MM.1S (cell line): ENCODE data around the gene RASGRP2.

Experiments used
- DNase-seq: peaks from one replicate; pipeline ENCODE4 v3.0.0-alpha.2; 2015
- H2AFZ ChIP-seq: fragments of 300-600 bp; sonication (generic); 2 replicates; pipeline ENCODE4 v1.6.0; 2016; ENCODE audit warnings: antibody characterized with exemption, low read length
- H3F3A ChIP-seq: fragments of 300-600 bp; sonication (generic); 2 replicates; pipeline ENCODE4 v1.6.1; 2016; ENCODE audit warnings: mild to moderate bottlenecking, antibody characterized with exemption, low read length, moderate library complexity, mixed read lengths; ENCODE audit not compliant: insufficient read depth
- H3K27ac ChIP-seq: fragments of 300-600 bp; sonication (generic); 2 replicates; pipeline ENCODE4 v1.5.1; 2016; ENCODE audit warnings: mild to moderate bottlenecking, low read length
- H3K27me3 ChIP-seq: fragments of 300-600 bp; sonication (generic); replicated peaks from 2 replicates; pipeline ENCODE4 v1.6.0; 2016; ENCODE audit warnings: low read length; ENCODE audit not compliant: insufficient read depth
- H3K36me3 ChIP-seq: fragments of 300-600 bp; sonication (generic); replicated peaks from 2 replicates; pipeline ENCODE4 v1.6.1; 2016; ENCODE audit warnings: mild to moderate bottlenecking, low read length, mixed read lengths; ENCODE audit not compliant: insufficient read depth
- H3K4me1 ChIP-seq: fragments of 300-600 bp; sonication (generic); 2 replicates; pipeline ENCODE4 v1.6.1; 2016; ENCODE audit warnings: low read length, mixed read lengths
- H3K4me2 ChIP-seq: fragments of 300-600 bp; sonication (generic); 2 replicates; pipeline ENCODE4 v1.6.0; 2016; ENCODE audit warnings: low read depth, low read length
- H3K4me3 ChIP-seq: fragments of 300-600 bp; sonication (generic); 2 replicates; pipeline ENCODE4 v1.5.1; 2016; ENCODE audit warnings: low read length, mixed read lengths
- H3K79me2 ChIP-seq: fragments of 300-600 bp; sonication (generic); 2 replicates; pipeline ENCODE4 v1.6.1; 2016; ENCODE audit warnings: mixed run types, low read length, mixed read lengths
- H3K9ac ChIP-seq: fragments of 300-600 bp; sonication (generic); 2 replicates; pipeline ENCODE4 v1.6.1; 2016; ENCODE audit warnings: low read length, mixed read lengths
- H3K9me2 ChIP-seq: fragments of 300-600 bp; sonication (generic); replicated peaks from 2 replicates; pipeline ENCODE4 v1.6.1; 2016; ENCODE audit warnings: mild to moderate bottlenecking, low read length, mixed read lengths; ENCODE audit not compliant: insufficient read depth
- H3K9me3 ChIP-seq: fragments of 300-600 bp; sonication (generic); replicated peaks from 2 replicates; pipeline ENCODE4 v1.6.1; 2016; ENCODE audit warnings: mild to moderate bottlenecking, low read length, mixed read lengths; ENCODE audit not compliant: insufficient read depth
- H4K20me1 ChIP-seq: fragments of 300-600 bp; sonication (generic); 2 replicates; pipeline ENCODE4 v1.6.1; 2016; ENCODE audit warnings: mild to moderate bottlenecking, low read length, moderate library complexity, mixed read lengths; ENCODE audit not compliant: insufficient read depth
- CTCF ChIP-seq: fragments of 300-600 bp; sonication (generic); IDR thresholded peaks from 2 replicates; pipeline ENCODE4 v1.5.1; 2016; ENCODE audit warnings: antibody characterized with exemption, low read length, mixed read lengths
- EZH2 ChIP-seq: fragments of 300-600 bp; sonication (generic); optimal IDR thresholded peaks from 2 replicates; pipeline ENCODE3; 2017; ENCODE audit warnings: low read depth, mild to moderate bottlenecking, antibody characterized with exemption, low read length, mixed read lengths
- EZH2phosphoT487 ChIP-seq: fragments of 300-600 bp; sonication (generic); IDR thresholded peaks from 2 replicates; pipeline ENCODE4 v1.6.1; 2018; ENCODE audit warnings: antibody characterized with exemption, low read length

Gene RASGRP2

GRCh38 chr11:64718084-64718779 is 25.7 kb downstream of the RASGRP2 start:
- no peak for TF ChIP-seq EZH2
- no peak for TF ChIP-seq EZH2phosphoT487
- Histone ChIP-seq H3K4me1 (no peaks in the 10 kb centered on the region), H3K9me3 (no peaks in the 10 kb centered on the region), H3K9ac (no peak overlapping the region), H3K27ac (no peak overlapping the region), H4K20me1 (no peaks in the 10 kb centered on the region), H2AFZ (no peak overlapping the region), H3K4me2 (no peak overlapping the region), H3K9me2 (no peaks in the 10 kb centered on the region), H3K4me3 (no peak overlapping the region), H3F3A (no peaks in the 10 kb centered on the region), H3K27me3 (peaks cover 89% of the 10 kb centered on the region), H3K79me2 (no peaks in the 10 kb centered on the region), H3K36me3 (no peaks in the 10 kb centered on the region)
- no peak for DNase-seq

- Histone ChIP-seq H3K27ac (no peak overlapping the region), H2AFZ (no peak overlapping the region), H3K9me3 (no peaks in the 10 kb centered on the region), H3K4me2 (no peak overlapping the region), H3K27me3 (peaks cover 86% of the 10 kb centered on the region), H3K4me3 (no peak overlapping the region), H3K79me2 (no peaks in the 10 kb centered on the region), H3K36me3 (no peaks in the 10 kb centered on the region), H3K9me2 (no peaks in the 10 kb centered on the region), H3F3A (no peaks in the 10 kb centered on the region), H3K4me1 (no peaks in the 10 kb centered on the region), H3K9ac (no peak overlapping the region), H4K20me1 (no peaks in the 10 kb centered on the region)
- TF ChIP-seq EZH2phosphoT487 (no peak), EZH2 (no peak), CTCF (no peak)
- no peak for DNase-seq
Measured at GRCh38 chr11:64717268-64717578, 26.7 kb downstream of the RASGRP2 start.

- TF ChIP-seq EZH2 (no peak), CTCF (no peak), EZH2phosphoT487 (no peak)
- Histone ChIP-seq H2AFZ (no peak overlapping the region), H4K20me1 (no peaks in the 10 kb centered on the region), H3K27ac (no peak overlapping the region), H3K9me3 (no peaks in the 10 kb centered on the region), H3K4me2 (no peak overlapping the region), H3K79me2 (no peaks in the 10 kb centered on the region), H3F3A (no peaks in the 10 kb centered on the region), H3K36me3 (no peaks in the 10 kb centered on the region), H3K9ac (no peak overlapping the region), H3K4me1 (no peaks in the 10 kb centered on the region), H3K9me2 (no peaks in the 10 kb centered on the region), H3K4me3 (no peak overlapping the region), H3K27me3 (peaks cover 85% of the 10 kb centered on the region)
- DNase-seq, result no peak
Measured at GRCh38 chr11:64716473-64717267, 27.3 kb downstream of the RASGRP2 start.
